HAP-1 (cell line): ENCODE data around the gene SCNN1A.
"Not testable (repeated sequence)": the region's sequence is repeated elsewhere in the genome, so short reads cannot be mapped to it uniquely, and the experiment has no call there.

Source experiments
- DNase-seq, 2 experiments: peaks; one replicate each; pipeline ENCODE4 v3.0.0-alpha.2; 2016 to 2020; ENCODE audit warnings: low spot score in 2 of 2
- H3K27me3 ChIP-seq: fragments of 250-450 bp; sonication (Bioruptor Pico); 2 replicates; pipeline ENCODE4 v1.5.1; 2020; ENCODE audit warnings: low read depth, mild to moderate bottlenecking, moderate library complexity
- H3K36me3 ChIP-seq: fragments of 250-450 bp; sonication (Bioruptor Pico); replicated peaks from 2 replicates; pipeline ENCODE4 v1.5.1; 2020; ENCODE audit warnings: mild to moderate bottlenecking
- H3K4me1 ChIP-seq: fragments of 250-450 bp; sonication (Bioruptor Pico); 2 replicates; pipeline ENCODE4 v1.5.1; 2020; ENCODE audit warnings: mild to moderate bottlenecking
- H3K4me3 ChIP-seq: fragments of 250-450 bp; sonication (Bioruptor Pico); 2 replicates; pipeline ENCODE4 v1.5.1; 2020; ENCODE audit warnings: mild to moderate bottlenecking, moderate library complexity
- H3K9me3 ChIP-seq: fragments of 250-450 bp; sonication (Bioruptor Pico); 2 replicates; pipeline ENCODE4 v1.5.1; 2020; ENCODE audit warnings: mild to moderate bottlenecking, moderate library complexity
- in situ Hi-C: fragments of 300-500 bp; cut with MboI; formaldehyde crosslinking; loops from 3 replicates; pipeline ENCODE4 v1.14.3; 2020; ENCODE audit warnings: low sequenced_read_pairs, inconsistent platforms, mixed read lengths

The SCNN1A gene

GRCh38 chr12:6341417-6342139, 33.8 kb downstream of the SCNN1A start, which contains the start of gene TNFRSF1A:
TSS of gene TNFRSF1A (minus strand) at chr12:6342076. CDS start at chr12:6341814, 262 bp downstream.
- in situ Hi-C loops: no loop called here
- H3K4me1 ChIP-seq: peaks cover 26% of the 10 kb centered on the region

GRCh38 chr12:6340745-6341416, 34.5 kb downstream of the SCNN1A start:
- Histone ChIP-seq H3K4me1 (peaks cover 29% of the 10 kb centered on the region), H3K9me3 (no peaks in the 10 kb centered on the region), H3K4me3 (peak overlapping the region; percentile 56), H3K27me3 (no peaks in the 10 kb centered on the region), H3K36me3 (no peaks in the 10 kb centered on the region)
- DNase-seq: no peak
- in situ Hi-C loops: no loop called here

More at GRCh38 chr12:6341417-6342139, 33.8 kb downstream of the SCNN1A start, which contains the start of gene TNFRSF1A:
- no peaks in the 10 kb centered on the region for H3K36me3 ChIP-seq
- H3K9me3 ChIP-seq: no peaks in the 10 kb centered on the region
- H3K27me3 ChIP-seq: no peaks in the 10 kb centered on the region
- peak; percentile 76 to 79 for DNase-seq
- H3K4me3 ChIP-seq: peak within 1 kb of the TSS; percentile 56

- H3K9me3 ChIP-seq: no peaks in the 10 kb centered on the region
- peak; percentile 53 to 73 for DNase-seq
- no peaks in the 10 kb centered on the region for H3K27me3 ChIP-seq
- peaks cover 2% of the 10 kb centered on the region; the same call in 1 of the 2 replicates for H3K36me3 ChIP-seq
- in situ Hi-C loops: no loop called here
- peaks cover 37% of the 10 kb centered on the region for H3K4me1 ChIP-seq
- peak overlapping the region; percentile 56 for H3K4me3 ChIP-seq
These were observed 35.2 kb downstream of the SCNN1A start for GRCh38 chr12:6340032-6340638.

GRCh38 chr12:6338955-6339354, 36.4 kb downstream of the SCNN1A start:
- Histone ChIP-seq H3K27me3 (no peaks in the 10 kb centered on the region), H3K36me3 (peaks cover 12% of the 10 kb centered on the region), H3K9me3 (no peaks in the 10 kb centered on the region), H3K4me1 (peaks cover 37% of the 10 kb centered on the region), H3K4me3 (no peak overlapping the region)
- in situ Hi-C loops: no loop called here
- DNase-seq: no peak

- in situ Hi-C loops, H3K4me3 ChIP-seq, H3K9me3 ChIP-seq, H3K27me3 ChIP-seq, DNase-seq: not testable (repeated sequence)
- H3K4me1 ChIP-seq: peaks cover 37% of the 10 kb centered on the region
- H3K36me3 ChIP-seq: peaks cover 16% of the 10 kb centered on the region
These were observed 36.8 kb downstream of the SCNN1A start for GRCh38 chr12:6338536-6338935.

- Histone ChIP-seq H3K36me3 (peaks cover 21% of the 10 kb centered on the region), H3K4me1 (peaks cover 37% of the 10 kb centered on the region), H3K27me3 (no peaks in the 10 kb centered on the region), H3K9me3 (no peaks in the 10 kb centered on the region), H3K4me3 (no peak overlapping the region)
- DNase-seq: no peak
- in situ Hi-C loops: no loop called here
These were observed 37.4 kb downstream of the SCNN1A start for GRCh38 chr12:6337958-6338433.

GRCh38 chr12:6336889-6337853, 38.2 kb downstream of the SCNN1A start:
- Histone ChIP-seq H3K27me3 (no peaks in the 10 kb centered on the region), H3K4me1 (peaks cover 35% of the 10 kb centered on the region), H3K4me3 (peak overlapping the region; percentile 28), H3K9me3 (no peaks in the 10 kb centered on the region), H3K36me3 (peaks cover 27% of the 10 kb centered on the region)
- DNase-seq: no peak
- in situ Hi-C loops: no loop called here

- in situ Hi-C loops: no loop called here
- H3K4me3 ChIP-seq: peak overlapping the region; percentile 28
- H3K4me1 ChIP-seq: peaks cover 32% of the 10 kb centered on the region
- H3K9me3 ChIP-seq: no peaks in the 10 kb centered on the region
- H3K36me3 ChIP-seq: peaks cover 31% of the 10 kb centered on the region
- no peaks in the 10 kb centered on the region for H3K27me3 ChIP-seq
- peak; percentile 97 for DNase-seq
These were observed 39.1 kb downstream of the SCNN1A start for GRCh38 chr12:6336079-6336888.

- Histone ChIP-seq H3K4me1 (peaks cover 32% of the 10 kb centered on the region), H3K27me3 (no peaks in the 10 kb centered on the region), H3K4me3 (peak overlapping the region; percentile 28), H3K36me3 (peaks cover 36% of the 10 kb centered on the region), H3K9me3 (no peaks in the 10 kb centered on the region)
- in situ Hi-C loops: no loop called here
- peak in 1 of 2 experiments; percentile 67 for DNase-seq
These were observed 39.8 kb downstream of the SCNN1A start for GRCh38 chr12:6335451-6336078.

- peaks cover 41% of the 10 kb centered on the region for H3K36me3 ChIP-seq
- H3K4me3 ChIP-seq: no peak overlapping the region
These were observed 40.4 kb downstream of the SCNN1A start for GRCh38 chr12:6334940-6335450.

GRCh38 chr12:6334359-6334758, 41.0 kb downstream of the SCNN1A start:
- peaks cover 42% of the 10 kb centered on the region for H3K36me3 ChIP-seq
- no peaks in the 10 kb centered on the region for H3K9me3 ChIP-seq
- peaks cover 26% of the 10 kb centered on the region for H3K4me1 ChIP-seq
- no peak overlapping the region for H3K4me3 ChIP-seq
- H3K27me3 ChIP-seq: no peaks in the 10 kb centered on the region
- in situ Hi-C loops: no loop called here
- no peak for DNase-seq

More at GRCh38 chr12:6334940-6335450, 40.4 kb downstream of the SCNN1A start:
- H3K4me1 ChIP-seq: peaks cover 32% of the 10 kb centered on the region
- DNase-seq: no peak
- in situ Hi-C loops: no loop called here
- no peaks in the 10 kb centered on the region for H3K9me3 ChIP-seq
- no peaks in the 10 kb centered on the region for H3K27me3 ChIP-seq

GRCh38 chr12:6333566-6333965, 41.8 kb downstream of the SCNN1A start:
- peaks cover 23% of the 10 kb centered on the region for H3K4me1 ChIP-seq
- no peak for DNase-seq
- peaks cover 50% of the 10 kb centered on the region for H3K36me3 ChIP-seq
- no peaks in the 10 kb centered on the region for H3K27me3 ChIP-seq
- in situ Hi-C loops: no loop called here
- H3K9me3 ChIP-seq: no peaks in the 10 kb centered on the region
- H3K4me3 ChIP-seq: no peak overlapping the region
